ENCODE measurements around the gene ROGDI. TPM values are rescaled to one million over a fixed set of nuclear protein-coding genes. Genes with fewer than 3 reads are reported as not detected.

ROGDI gene
- 134 TPM for total RNA-seq
- long read RNA-seq, transcript ROGDI-201 (11 exons, 1,735 nt): major isoform, 156 of 227 reads
- long read RNA-seq, transcript ROGDI-209 (10 exons, 1,362 nt): minor isoform, 7 of 227 reads
- long read RNA-seq, partial matches to known transcripts: 36 of 227 reads
- long read RNA-seq, other reads (novel, unspliced or antisense): 25 of 227 reads

- ATAC-seq (peak; percentile 61), DNase-seq (peak; percentile 92)
- intact Hi-C loops (cut with micrococcal nuclease): no loop called here
Observed at GRCh38 chr16:4801962-4802658, at the start of gene ROGDI. TSS of gene ROGDI (minus strand) at chr16:4802633. CDS start at chr16:4802571, 62 bp downstream.

- intact Hi-C loops (cut with micrococcal nuclease): no loop called here
- DNase-seq: no peak
- no peak for ATAC-seq
Observed at GRCh38 chr16:4850211-4850610, 47.8 kb upstream of the ROGDI start.

DNA sequence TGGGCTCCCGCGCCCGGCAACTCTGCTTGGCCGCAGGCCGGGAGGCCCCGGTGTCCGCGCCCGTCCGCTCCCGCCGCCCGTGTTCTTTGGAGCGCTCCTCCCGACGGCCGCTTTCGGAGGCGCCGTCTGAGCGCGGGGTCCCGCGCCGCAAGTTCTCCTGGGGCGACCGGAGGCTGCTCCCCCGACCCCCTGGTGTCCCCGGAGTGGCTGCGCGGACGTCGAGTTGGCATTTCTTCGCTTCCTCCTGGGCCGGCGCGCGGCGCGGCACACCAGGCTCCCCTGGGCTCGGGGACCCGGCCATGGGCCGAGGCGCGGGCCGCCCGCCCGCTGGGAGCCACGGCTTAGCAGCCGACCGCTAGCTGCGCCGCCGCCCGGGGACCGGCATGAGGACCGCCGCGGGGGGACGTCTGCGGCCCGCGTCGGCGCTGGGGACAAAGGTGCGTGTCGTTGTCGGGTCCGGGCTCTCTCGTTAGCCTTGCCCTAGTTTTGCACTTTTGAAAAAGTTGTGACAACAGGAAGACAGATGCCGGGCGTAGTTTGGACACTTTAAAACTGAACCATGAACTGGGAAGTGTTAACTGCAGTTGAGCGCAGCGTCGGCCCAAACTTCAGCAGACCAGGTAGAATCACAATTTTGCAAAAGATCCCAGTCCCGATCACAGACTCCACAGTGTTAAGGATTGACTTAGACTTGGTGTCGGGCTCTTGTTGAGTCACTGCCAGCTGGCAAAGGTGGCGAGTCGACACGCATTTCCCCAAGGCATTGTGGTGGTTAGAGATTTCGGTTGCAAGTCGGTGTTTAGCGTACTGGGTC is 45.5 kb upstream of the ROGDI start:
- peak; percentile 31 for ATAC-seq

GRCh38 chr16:4846901-4847773 is 44.7 kb upstream of the ROGDI start, which contains the start of the genes GLYR1 and UBN1:
TSS of gene GLYR1 (minus strand) at chr16:4847288. CDS start at chr16:4847265, 23 bp downstream.
TSS of gene UBN1 (plus strand) at chr16:4847481. CDS start at chr16:4852918, 5,437 bp downstream.
- intact Hi-C loops (cut with micrococcal nuclease): no loop called here
- ATAC-seq (peak; percentile 97), DNase-seq (peak; percentile 100)

More for the DNA sequence above, 45.5 kb upstream of the ROGDI start:
- DNase-seq: peak; percentile 74
- intact Hi-C loops (cut with micrococcal nuclease): no loop called here

- ATAC-seq (peak; percentile 29), DNase-seq (peak; percentile 51)
- intact Hi-C loops (cut with micrococcal nuclease): no loop called here
Observed at GRCh38 chr16:4846503-4846900, 44.1 kb upstream of the ROGDI start.

GRCh38 chr16:4840984-4841383 is 38.6 kb upstream of the ROGDI start:
- intact Hi-C loops (cut with micrococcal nuclease): no loop called here
- ATAC-seq (no peak), DNase-seq (no peak)

DNA sequence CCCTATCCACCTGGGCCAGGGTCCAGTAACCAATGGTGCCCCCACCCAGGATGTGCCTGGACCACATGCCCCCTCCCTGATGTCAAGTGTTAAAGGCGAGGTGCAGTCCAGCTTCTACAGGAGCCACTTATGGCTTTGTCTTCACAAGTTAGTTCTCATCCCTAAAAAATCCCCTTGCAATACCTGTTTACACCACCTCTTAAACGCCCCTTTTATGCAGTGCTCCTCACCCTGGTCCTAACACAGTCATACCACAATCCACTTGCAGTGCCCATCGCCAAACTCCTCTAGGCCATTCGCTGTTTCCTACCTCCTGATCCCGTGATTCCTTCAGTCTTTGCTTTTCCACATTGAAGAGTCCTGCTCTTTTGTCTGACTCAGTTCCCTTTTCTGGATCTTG is 37.5 kb upstream of the ROGDI start:
- intact Hi-C loops (cut with micrococcal nuclease): no loop called here
- DNase-seq (no peak), ATAC-seq (no peak)

- DNase-seq: no peak
- intact Hi-C loops (cut with micrococcal nuclease): no loop called here
- no peak for ATAC-seq
Observed at GRCh38 chr16:4837733-4838501, 35.5 kb upstream of the ROGDI start.

DNA sequence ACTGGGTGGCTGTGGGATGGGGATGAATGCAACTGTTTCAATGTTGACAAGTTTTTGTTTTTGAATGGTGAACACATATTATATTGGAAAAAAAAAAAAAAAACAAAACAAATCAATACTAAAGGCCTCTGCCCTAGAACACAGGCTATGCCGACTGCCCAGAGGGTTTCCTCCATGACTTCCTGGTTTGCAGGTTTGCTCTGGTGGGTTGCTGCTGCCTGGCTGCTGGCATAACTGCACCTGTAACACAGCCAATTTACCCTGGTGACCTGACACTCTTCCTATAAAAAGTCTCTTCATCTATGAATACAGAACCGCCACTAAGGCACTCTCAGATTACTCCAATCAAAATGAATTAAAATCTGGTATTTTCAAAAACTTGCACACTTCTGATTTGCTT is 34.3 kb upstream of the ROGDI start:
- DNase-seq (no peak), ATAC-seq (peak; percentile 53)
- intact Hi-C loops (cut with micrococcal nuclease): no loop called here

- DNase-seq (no peak), ATAC-seq (no peak)
- intact Hi-C loops (cut with micrococcal nuclease): no loop called here
Observed at GRCh38 chr16:4833584-4833983, 31.2 kb upstream of the ROGDI start.

GRCh38 chr16:4832698-4833343 is 30.4 kb upstream of the ROGDI start:
- no peak for ATAC-seq
- intact Hi-C loops (cut with micrococcal nuclease): no loop called here
- no peak for DNase-seq

DNA sequence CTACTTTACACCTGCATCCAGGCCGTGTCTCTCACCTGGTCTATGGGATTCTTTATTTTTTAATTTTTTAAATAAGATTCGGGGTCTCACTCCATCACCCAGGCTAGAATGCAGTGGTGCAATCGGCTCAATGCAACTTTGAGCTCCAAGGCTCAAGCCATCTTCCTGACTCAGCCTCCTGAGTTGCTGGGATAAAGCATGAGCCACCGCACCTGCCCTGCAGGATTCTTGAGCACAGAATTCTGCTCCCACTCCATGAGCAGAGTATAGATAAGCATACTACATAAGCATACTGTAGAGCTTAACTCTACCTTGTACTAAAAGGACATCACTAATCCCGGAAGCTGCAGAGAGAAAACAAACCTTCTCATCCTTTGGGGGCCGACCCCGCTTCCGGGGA is 29.2 kb upstream of the ROGDI start:
- intact Hi-C loops (cut with micrococcal nuclease): no loop called here
- no peak for DNase-seq
- ATAC-seq: no peak

DNA sequence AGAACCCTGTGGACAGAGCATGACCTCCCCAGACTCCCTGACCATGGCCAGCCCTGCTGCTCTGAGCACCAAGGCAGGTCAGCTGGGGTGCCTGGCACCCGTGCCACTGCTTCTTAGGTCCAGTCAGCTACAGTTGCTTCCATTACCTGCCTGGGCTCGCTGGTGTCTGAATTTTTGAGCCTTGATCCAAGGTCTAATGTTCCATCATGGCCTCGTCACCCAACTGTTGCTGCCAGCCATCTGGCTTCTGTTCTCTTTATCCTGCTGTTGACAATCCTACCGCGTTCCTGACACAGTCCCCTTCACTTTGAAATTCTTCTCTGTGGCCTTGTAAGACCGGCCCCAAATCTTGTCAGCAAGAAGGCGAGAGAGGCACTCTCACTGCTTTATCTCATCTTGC is 28.0 kb upstream of the ROGDI start:
- ATAC-seq: peak; percentile 30
- peak; percentile 46 for DNase-seq
- intact Hi-C loops (cut with micrococcal nuclease): no loop called here

DNA sequence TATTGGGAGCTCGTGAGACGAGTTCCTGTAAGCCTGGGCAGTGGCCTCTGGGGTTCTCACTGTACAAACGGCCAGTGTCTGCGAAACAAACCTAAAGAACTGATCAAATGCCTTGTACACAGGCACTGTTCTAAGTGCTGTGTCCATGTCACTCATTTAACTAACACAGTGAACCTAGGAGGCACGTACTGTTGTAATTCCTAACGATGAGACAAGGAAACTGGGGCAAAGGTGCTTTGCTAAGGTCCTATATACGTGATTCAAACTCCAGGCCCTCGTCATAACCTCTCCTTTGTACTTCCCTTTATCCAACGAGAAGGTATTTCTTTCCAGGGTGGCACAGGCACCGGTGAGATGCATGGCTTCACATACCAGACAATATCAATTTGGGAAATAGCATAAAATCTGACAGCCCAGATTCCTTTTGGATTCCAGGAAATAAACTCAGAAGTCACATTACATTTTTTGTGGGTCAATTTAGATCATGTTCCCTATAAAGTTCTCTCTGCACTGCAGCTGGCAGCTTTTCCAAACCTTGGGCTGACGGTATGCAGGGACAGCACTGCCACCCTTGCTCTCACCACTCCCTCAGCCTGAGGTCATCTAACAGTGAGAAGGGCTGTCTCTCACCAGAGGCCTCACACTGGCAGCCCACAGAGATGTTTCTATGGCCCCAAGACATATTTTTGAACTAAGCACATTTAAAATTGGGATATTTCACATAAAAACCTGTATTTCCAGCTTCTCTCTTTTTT is 26.3 kb upstream of the ROGDI start:
- ATAC-seq (peak; percentile 69), DNase-seq (peak; percentile 65)
- intact Hi-C loops (cut with micrococcal nuclease): no loop called here

- DNase-seq (peak; percentile 66), ATAC-seq (peak; percentile 71)
Observed at GRCh38 chr16:4826980-4827379, 24.5 kb upstream of the ROGDI start.

GRCh38 chr16:4826526-4826925 is 24.1 kb upstream of the ROGDI start:
- ATAC-seq (peak; percentile 0), DNase-seq (no peak)
- intact Hi-C loops (cut with micrococcal nuclease): no loop called here

More at GRCh38 chr16:4826980-4827379, 24.5 kb upstream of the ROGDI start:
- intact Hi-C loops (cut with micrococcal nuclease): no loop called here

DNA sequence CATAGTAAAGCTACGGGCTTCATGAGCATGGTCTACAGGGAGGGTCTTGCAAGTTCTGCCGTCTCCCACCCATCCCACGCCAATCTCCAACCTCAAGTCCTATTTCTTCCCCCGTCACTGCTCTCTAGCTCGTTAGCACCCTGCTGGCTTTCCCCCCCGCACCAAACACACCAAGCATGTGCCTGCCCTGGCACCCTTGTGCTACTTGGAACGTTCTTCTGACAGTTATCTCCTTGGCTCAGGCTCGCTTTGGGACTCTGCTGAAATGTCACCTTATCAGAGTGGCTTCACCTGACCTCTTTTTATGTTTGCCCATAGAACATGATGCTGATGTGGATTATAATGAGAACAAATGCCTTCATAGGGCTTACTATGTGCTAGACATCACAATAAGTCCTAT is 22.8 kb upstream of the ROGDI start:
- peak; percentile 74 for DNase-seq
- intact Hi-C loops (cut with micrococcal nuclease): no loop called here
- ATAC-seq: peak; percentile 73
